ENCODE results near the gene TMEM150C. TPM values are rescaled to one million over a fixed set of nuclear protein-coding genes. Genes with fewer than 3 reads are reported as not detected.

Gene TMEM150C
- total RNA-seq, 2 experiments from 2014 or later = not detected

DNA sequence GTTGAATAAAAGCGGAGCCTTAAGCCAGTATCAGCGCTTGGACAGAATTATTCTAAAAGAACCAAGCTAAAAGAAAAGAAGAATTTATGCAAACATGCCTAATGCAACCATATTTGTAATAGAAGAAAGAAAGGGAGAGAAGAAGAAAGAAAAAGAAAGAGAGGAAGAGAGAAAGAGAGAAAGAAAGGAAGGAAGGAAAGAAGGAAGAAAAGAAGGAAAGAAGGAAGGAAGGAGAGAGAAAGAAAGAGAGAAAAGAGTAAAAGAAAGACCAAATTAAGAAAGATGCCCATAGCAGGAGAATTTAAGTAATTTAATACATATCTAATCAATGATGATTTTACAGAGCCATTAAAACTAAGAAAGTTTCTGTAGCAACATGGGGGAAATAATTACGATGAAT, 30.9 kb upstream of the TMEM150C start:
- no peak for DNase-seq
- Mint-ChIP-seq H3K36me3 (ENCODE audit: low read depth) (no peaks in the 10 kb centered on the region), H3K27me3 (peaks cover 7% of the 10 kb centered on the region), H3K4me3 (no peak overlapping the region), H3K9me3 (no peaks in the 10 kb centered on the region), H3K4me1 (ENCODE audit: low read depth) (no peaks in the 10 kb centered on the region), H3K27ac (no peak overlapping the region)
- POLR2A ChIA-PET = no interaction called here
- intact Hi-C loops (cut with micrococcal nuclease) = no loop called here
- TF ChIP-seq, protein P1, sequence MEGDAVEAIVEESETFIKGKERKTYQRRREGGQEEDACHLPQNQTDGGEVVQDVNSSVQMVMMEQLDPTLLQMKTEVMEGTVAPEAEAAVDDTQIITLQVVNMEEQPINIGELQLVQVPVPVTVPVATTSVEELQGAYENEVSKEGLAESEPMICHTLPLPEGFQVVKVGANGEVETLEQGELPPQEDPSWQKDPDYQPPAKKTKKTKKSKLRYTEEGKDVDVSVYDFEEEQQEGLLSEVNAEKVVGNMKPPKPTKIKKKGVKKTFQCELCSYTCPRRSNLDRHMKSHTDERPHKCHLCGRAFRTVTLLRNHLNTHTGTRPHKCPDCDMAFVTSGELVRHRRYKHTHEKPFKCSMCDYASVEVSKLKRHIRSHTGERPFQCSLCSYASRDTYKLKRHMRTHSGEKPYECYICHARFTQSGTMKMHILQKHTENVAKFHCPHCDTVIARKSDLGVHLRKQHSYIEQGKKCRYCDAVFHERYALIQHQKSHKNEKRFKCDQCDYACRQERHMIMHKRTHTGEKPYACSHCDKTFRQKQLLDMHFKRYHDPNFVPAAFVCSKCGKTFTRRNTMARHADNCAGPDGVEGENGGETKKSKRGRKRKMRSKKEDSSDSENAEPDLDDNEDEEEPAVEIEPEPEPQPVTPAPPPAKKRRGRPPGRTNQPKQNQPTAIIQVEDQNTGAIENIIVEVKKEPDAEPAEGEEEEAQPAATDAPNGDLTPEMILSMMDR (IDR thresholded peaks at IDR 0.05) = no peak
- CTCF ChIA-PET = interaction anchor here (1.0 kb wide), 1 partner anchor 8 kb away, joined by 3 read pairs; no protein-coding TSS in a partner anchor
- ATAC-seq = no peak

DNA sequence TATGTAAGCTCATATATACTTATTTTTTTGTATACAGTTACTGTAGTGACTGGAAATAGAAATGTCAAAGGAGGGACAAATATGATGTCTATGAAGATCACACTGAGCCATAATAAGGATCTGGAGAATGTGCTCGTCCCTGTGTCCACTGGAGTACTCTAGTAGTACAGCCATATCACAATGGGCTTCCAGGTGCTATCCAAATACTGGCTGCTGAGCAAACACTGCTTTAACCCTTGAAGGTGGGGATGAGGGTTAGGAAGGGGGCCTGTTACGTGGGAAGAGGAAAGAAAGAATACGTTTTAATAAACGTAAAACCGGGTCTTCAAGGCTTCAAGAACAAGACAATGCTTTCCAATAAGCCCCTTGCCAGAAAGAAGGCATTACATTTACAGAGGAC, 29.8 kb upstream of the TMEM150C start:
- DNase-seq = no peak
- ATAC-seq = no peak
- TF ChIP-seq, protein P1 (IDR thresholded peaks at IDR 0.05) = no peak
- H3K4me3 Mint-ChIP-seq = no peak overlapping the region
- ChIA-PET CTCF (interaction anchor here (1.3 kb wide), 1 partner anchor 147 kb away, joined by 3 read pairs; no protein-coding TSS in a partner anchor), POLR2A (no interaction called here)
- H3K36me3 Mint-ChIP-seq (ENCODE audit: low read depth) = no peaks in the 10 kb centered on the region
- intact Hi-C loops (cut with micrococcal nuclease) = no loop called here
- no peak overlapping the region for H3K27ac Mint-ChIP-seq
- no peaks in the 10 kb centered on the region for H3K4me1 Mint-ChIP-seq (ENCODE audit: low read depth)
- H3K27me3 Mint-ChIP-seq = peaks cover 7% of the 10 kb centered on the region
- no peaks in the 10 kb centered on the region for H3K9me3 Mint-ChIP-seq

DNA sequence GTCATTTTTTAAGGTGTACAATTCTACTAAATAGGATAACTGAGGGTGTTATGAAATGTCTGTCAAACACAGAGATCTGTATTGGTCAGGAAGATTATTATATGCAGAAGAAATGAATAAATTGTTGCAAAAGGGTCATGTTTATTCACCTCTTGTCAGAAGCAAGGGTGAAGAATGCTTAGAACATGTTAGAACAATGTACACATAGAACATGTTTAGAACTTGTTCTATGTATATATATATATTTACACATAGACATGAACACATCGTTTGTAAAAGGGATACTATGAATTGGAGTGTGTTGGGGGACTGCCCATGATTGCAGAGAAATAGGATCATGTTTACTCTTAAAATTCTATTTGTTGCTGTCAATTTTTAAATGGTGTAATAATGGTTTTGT, 28.0 kb upstream of the TMEM150C start:
- Mint-ChIP-seq H3K27ac (no peak overlapping the region), H3K4me1 (ENCODE audit: low read depth) (no peaks in the 10 kb centered on the region), H3K27me3 (peaks cover 7% of the 10 kb centered on the region), H3K9me3 (no peaks in the 10 kb centered on the region), H3K4me3 (no peak overlapping the region), H3K36me3 (ENCODE audit: low read depth) (no peaks in the 10 kb centered on the region)
- POLR2A ChIA-PET = no interaction called here
- intact Hi-C loops (cut with micrococcal nuclease) = no loop called here
- CTCF ChIA-PET = interaction anchor here (1.3 kb wide), 1 partner anchor 149 kb away, joined by 3 read pairs; no protein-coding TSS in a partner anchor
- DNase-seq (no peak), ATAC-seq (no peak)
- TF ChIP-seq, protein P1 (IDR thresholded peaks at IDR 0.05) = no peak

DNA sequence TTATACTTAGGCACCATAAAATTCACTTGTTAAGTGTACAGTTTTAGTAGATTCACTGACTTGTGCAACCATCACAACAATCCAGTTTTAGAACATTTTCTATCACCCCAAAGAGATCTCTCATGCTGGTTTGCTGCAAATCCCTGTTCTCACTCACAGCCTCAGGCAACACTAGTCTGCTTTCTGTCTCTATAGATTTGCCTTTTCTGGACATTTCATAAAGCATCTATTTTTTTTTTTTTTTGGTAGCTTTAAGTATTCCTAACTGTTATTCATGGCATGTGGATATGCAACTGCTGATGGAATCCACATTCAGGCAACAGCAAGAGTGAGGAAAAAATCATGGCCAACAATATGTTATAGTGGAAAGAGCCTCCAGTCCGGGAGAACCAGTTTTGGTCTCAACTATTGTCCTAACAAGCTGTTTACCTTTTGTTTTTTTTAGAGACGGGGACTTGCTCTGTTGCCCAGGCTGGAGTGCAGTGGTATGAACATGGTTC, 27.0 kb upstream of the TMEM150C start:
- H3K36me3 Mint-ChIP-seq (ENCODE audit: low read depth) = no peaks in the 10 kb centered on the region
- CTCF ChIA-PET = interaction anchor here (1.3 kb wide), 1 partner anchor 150 kb away, joined by 3 read pairs; no protein-coding TSS in a partner anchor
- ATAC-seq = no peak

DNA sequence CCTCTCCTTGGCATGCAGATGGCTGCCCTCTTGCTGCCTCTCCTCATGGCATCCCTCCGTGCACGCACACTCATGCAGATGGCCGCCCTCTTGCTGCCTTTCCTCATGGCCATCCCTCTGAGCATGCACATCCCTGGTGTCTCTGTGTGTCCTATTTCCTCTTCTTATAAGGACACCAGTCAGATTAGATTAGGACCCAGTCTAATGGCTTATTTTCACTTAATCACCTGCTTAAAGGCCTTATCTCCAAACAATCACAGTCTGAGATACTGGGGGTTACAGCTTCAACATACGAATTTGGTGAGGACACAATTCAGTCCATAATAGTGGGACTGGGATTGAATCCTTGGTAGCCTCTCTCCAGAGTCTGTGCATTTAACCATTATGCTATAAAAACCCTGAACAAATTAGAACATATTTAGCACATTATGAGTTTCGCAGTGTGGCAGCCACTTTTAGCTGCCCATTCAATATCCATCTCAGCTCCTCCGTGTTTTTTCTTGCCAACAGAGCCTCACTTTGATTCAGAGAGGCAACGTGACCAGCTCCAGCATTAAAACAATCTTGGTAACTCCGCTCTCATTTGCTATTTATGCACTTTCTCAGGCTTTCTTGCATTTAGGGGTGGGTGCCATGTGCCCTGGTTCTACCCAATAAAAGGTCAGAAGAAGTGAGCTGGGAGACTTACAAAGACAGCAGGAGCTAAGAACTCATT, 26.2 kb upstream of the TMEM150C start:
- intact Hi-C loops (cut with micrococcal nuclease) = no loop called here
- DNase-seq (no peak), ATAC-seq (no peak)
- ChIA-PET POLR2A (no interaction called here), CTCF (interaction anchor here (1.3 kb wide), 1 partner anchor 151 kb away, joined by 3 read pairs; no protein-coding TSS in a partner anchor)
- TF ChIP-seq, protein P1 (IDR thresholded peaks at IDR 0.05) = no peak
- H3K9me3 Mint-ChIP-seq = no peaks in the 10 kb centered on the region
- H3K27me3 Mint-ChIP-seq = peaks cover 5% of the 10 kb centered on the region
- H3K36me3 Mint-ChIP-seq (ENCODE audit: low read depth) = no peaks in the 10 kb centered on the region
- no peak overlapping the region for H3K27ac Mint-ChIP-seq
- H3K4me3 Mint-ChIP-seq = no peak overlapping the region
- H3K4me1 Mint-ChIP-seq (ENCODE audit: low read depth) = no peaks in the 10 kb centered on the region

More for the DNA sequence above, 27.0 kb upstream of the TMEM150C start:
- no peak overlapping the region for H3K27ac Mint-ChIP-seq
- peaks cover 7% of the 10 kb centered on the region for H3K27me3 Mint-ChIP-seq
- H3K4me1 Mint-ChIP-seq (ENCODE audit: low read depth) = no peaks in the 10 kb centered on the region
- POLR2A ChIA-PET = no interaction called here
- intact Hi-C loops (cut with micrococcal nuclease) = no loop called here
- TF ChIP-seq, protein P1 (IDR thresholded peaks at IDR 0.05) = no peak
- H3K9me3 Mint-ChIP-seq = no peaks in the 10 kb centered on the region
- H3K4me3 Mint-ChIP-seq = no peak overlapping the region
- DNase-seq = no peak

Data from activated CD8-positive, alpha-beta T cell treated with anti-CD3 and anti-CD28 coated beads for 36 hours (primary cell).